ENCODE data around the gene SPANXD. TPM values are rescaled to one million over a fixed set of nuclear protein-coding genes. Genes with fewer than 3 reads are reported as not detected.

The SPANXD gene
- total and polyA plus RNA-seq, 2 donors (not counting 3 experiments of a cell fraction or from before 2014, with no cell fraction given) = not detected

GRCh38 chrX:141714680-141715079, 16.1 kb upstream of the SPANXD start:
- FAIRE-seq = no peak
- no peak overlapping the region for H3K4me3 ChIP-seq (replicated peaks in 1 of 3; ENCODE audit: insufficient read depth in 1 of 3, low read depth in 1 of 3, low read length in 3 of 3)
- H4K20me1 ChIP-seq (replicated peaks; ENCODE audit: control insufficient read depth, extremely low read depth, insufficient read depth, low read length) = no peaks in the 10 kb centered on the region
- CTCF ChIA-PET = no interaction called here
- no peak overlapping the region for H3K27ac ChIP-seq (ENCODE audit: insufficient read depth, low read depth, low read length)
- no peaks in the 10 kb centered on the region for H3K9me3 ChIP-seq (replicated peaks; ENCODE audit: control insufficient read depth, insufficient read depth, low read length)
- no peak overlapping the region for H3K9ac ChIP-seq (replicated peaks; ENCODE audit: extremely low read depth, insufficient read depth, low read length)
- dilution Hi-C loops (cut with MboI; ENCODE audit: extremely low pct_ligation_motif_present, low sequenced_read_pairs) = no loop called here
- no TSS peak for BruUV-seq (replicated peaks)
- no peaks in the 10 kb centered on the region for H3K9me1 ChIP-seq (replicated peaks; ENCODE audit: control insufficient read depth, extremely low read depth, insufficient read depth, low read length)
- no peak for DNase-seq (ENCODE audit: low read depth, low spot score)
- H3K36me3 ChIP-seq (ENCODE audit: control insufficient read depth in 2 of 2, extremely low read depth in 1 of 2, insufficient read depth in 2 of 2, low read length in 2 of 2) = no peaks in the 10 kb centered on the region
- no peaks in the 10 kb centered on the region for H3K4me1 ChIP-seq (ENCODE audit: control insufficient read depth, extremely low read depth, insufficient read depth, low read length)
- intact Hi-C loops (cut with micrococcal nuclease) = no loop called here
- H3K4me2 ChIP-seq (ENCODE audit: insufficient read depth, low read length) = no peak overlapping the region
- POLR2A ChIA-PET = no interaction called here
- no peak for TF ChIP-seq CTCF (IDR thresholded peaks at IDR 0.05; ENCODE audit: extremely low read depth in 1 of 2, insufficient read depth in 1 of 2, low read depth in 1 of 2, low read length in 2 of 2)
- TF ChIP-seq FOS (IDR thresholded peaks at IDR 0.05; ENCODE audit: borderline replicate concordance, insufficient read depth, low read length) = no peak
- TF ChIP-seq MYC (IDR thresholded peaks at IDR 0.05; ENCODE audit: low read depth, low read length) = no peak
- TF ChIP-seq JUN (IDR thresholded peaks at IDR 0.05; ENCODE audit: borderline replicate concordance, insufficient read depth, insufficient read length, low read depth) = no peak
- TF ChIP-seq EZH2 (IDR thresholded peaks at IDR 0.05; ENCODE audit: borderline replicate concordance, low read depth, low read length, severe bottlenecking) = no peak
- no peak for TF ChIP-seq GATA2 (IDR thresholded peaks at IDR 0.05; ENCODE audit: insufficient read depth, insufficient read length, low read depth, low read length)
- no peak for TF ChIP-seq POLR2AphosphoS5 (IDR thresholded peaks at IDR 0.05; ENCODE audit: insufficient read depth, low read depth, low read length)
- no peak for TF ChIP-seq POLR2A (IDR thresholded peaks at IDR 0.05; ENCODE audit: low read depth, low read length)
- no peak for TF ChIP-seq MAX (IDR thresholded peaks at IDR 0.05; ENCODE audit: insufficient read depth, insufficient read length)
- H3K27me3 ChIP-seq (ENCODE audit: control insufficient read depth in 2 of 2, insufficient read depth in 2 of 2, low read length in 2 of 2) = no peaks in the 10 kb centered on the region
- no peak overlapping the region for H2AFZ ChIP-seq (ENCODE audit: low read depth, low read length)
- H3K79me2 ChIP-seq (ENCODE audit: control insufficient read depth, insufficient read depth, low read length) = no peaks in the 10 kb centered on the region

Data from endothelial cell of umbilical vein (primary cell).